Motor neuron (in vitro differentiated cells): Measurements from ENCODE around the gene TNNI2. TPM values are rescaled to one million over a fixed set of nuclear protein-coding genes. Genes with fewer than 3 reads are reported as not detected.
A peak's percentile ranks its signal among the peaks of the same experiment; 100 is the strongest.

Experiments
- ATAC-seq, 8 experiments: fragments of 200-7000 bp; cut with Tn5 transposase; replicated peaks in 6 of 8; 2 replicates each; pipeline ENCODE4 v1.8.0; 2021; ENCODE audit warnings: mild to moderate bottlenecking in 8 of 8, moderate library complexity in 8 of 8
- H3K27ac ChIP-seq, 2 donors: fragments of 250-450 bp; sonication (Bioruptor Pico); 2 replicates each; pipeline ENCODE4 v1.9.0; 2021; ENCODE audit warnings: antibody characterized with exemption in 2 of 2, mild to moderate bottlenecking in 2 of 2, moderate library complexity in 1 of 2
- H3K4me1 ChIP-seq, 2 donors: fragments of 250-450 bp; sonication (Bioruptor Pico); replicated peaks in 1 of 2; 2 replicates each; pipeline ENCODE4 v1.6.1; 2021; ENCODE audit warnings: antibody characterized with exemption in 2 of 2, mild to moderate bottlenecking in 2 of 2, moderate library complexity in 1 of 2
- H3K4me3 ChIP-seq, 5 donors: fragments of 250-450 bp; sonication (Bioruptor Pico); 2 replicates each; pipeline ENCODE4 v1.9.0; 2021; ENCODE audit warnings: antibody characterized with exemption in 5 of 5, mild to moderate bottlenecking in 5 of 5, moderate library complexity in 4 of 5
- WGBS, 10 experiments: fragments of 450-650 bp; shearing (Covaris generic); methylation state at CpG; one replicate each; pipeline ENCODE4 v1.0.0; 2022; 5-methylcytosine and 5-hydroxymethylcytosine counted together
- in situ Hi-C, 9 experiments: fragments of 400-800 bp; cut with MboI; loops; one replicate each; pipeline ENCODE4 v1.15.0; 2021; ENCODE audit warnings: low sequenced_read_pairs in 9 of 9, low pct_unique_long_range_greater_than_20kb in 2 of 9; ENCODE audit not compliant: unreplicated experiment in 9 of 9
- total RNA-seq, 8 experiments: library from RNA; unstranded; fragments of 300-600 nt; gene quantifications; 2 replicates each; pipeline versions ENCODE4 v1.2.3 to v1.2.4, GENCODE V29; 2022

Gene TNNI2
- total RNA-seq, 8 experiments from 2014 or later = 0.43 TPM; not detected in 7

DNA sequence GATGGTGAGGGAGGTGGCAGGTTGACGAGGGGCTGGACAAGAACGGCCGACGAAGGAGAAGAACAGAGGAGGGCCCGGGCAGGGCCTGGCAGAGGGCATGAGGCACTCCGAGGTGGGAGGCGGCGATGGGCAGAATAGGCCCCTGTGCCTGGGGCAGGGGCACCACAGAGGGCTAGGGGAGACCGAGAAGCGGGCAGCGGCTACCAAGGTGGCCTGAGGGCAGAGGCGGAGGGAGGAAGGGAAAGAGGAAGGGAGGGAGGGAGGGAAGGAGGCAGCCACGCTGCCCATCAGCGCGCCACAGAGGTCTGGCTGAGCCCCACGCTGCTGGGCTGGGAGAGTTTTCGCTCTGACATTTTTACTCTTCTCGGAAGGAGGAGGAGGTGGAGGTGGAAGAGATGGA lies 25.4 kb downstream of the TNNI2 start:
- WGBS, 10 experiments = no CpG with 5 or more reads among the region's 18 CpGs
- in situ Hi-C loops = no loop called here
- Histone ChIP-seq H3K4me1 (peaks cover 0 to 13% of the 10 kb centered on the region in 2 donors), H3K4me3 (no peak overlapping the region), H3K27ac (no peak overlapping the region)
- peak in 3 of 8 experiments; percentile 15 to 27 (median 17) for ATAC-seq

- Histone ChIP-seq H3K4me1 (peaks cover 0 to 13% of the 10 kb centered on the region in 2 donors), H3K4me3 (no peak overlapping the region), H3K27ac (no peak overlapping the region)
- in situ Hi-C loops = no loop called here
- 81 to 100% methylated on average over 5 to 14 of the region's 30 CpGs; no CpG with 5 or more reads in 8 of the 10 experiments for WGBS, 10 experiments
- peak in 3 of 8 experiments; percentile 5 to 32 (median 14) for ATAC-seq
Measured at GRCh38 chr11:1864831-1865665, 26.3 kb downstream of the TNNI2 start.

DNA sequence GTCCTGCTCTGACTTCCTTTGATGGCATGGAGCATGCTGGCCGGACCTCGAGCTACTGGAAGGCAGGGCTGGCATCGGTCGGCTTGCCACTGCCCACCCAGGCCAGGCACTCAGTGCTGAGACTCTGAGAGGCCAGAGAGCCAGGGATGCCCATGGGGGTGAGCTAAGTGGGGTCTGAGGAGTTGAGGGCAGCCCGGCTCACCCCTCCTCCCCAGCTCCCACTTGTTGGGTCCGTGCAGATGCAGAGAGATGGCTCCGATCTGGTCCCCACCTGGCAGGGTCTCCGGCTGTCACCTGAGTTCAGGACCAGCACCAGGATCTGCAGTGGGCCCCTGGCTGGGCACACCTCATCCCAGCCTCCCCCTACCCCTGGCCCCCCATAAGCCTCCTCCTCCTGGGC lies 27.4 kb downstream of the TNNI2 start:
- H3K4me3 ChIP-seq = no peak overlapping the region
- no peak for ATAC-seq
- in situ Hi-C loops = no loop called here
- WGBS, 10 experiments = 80 to 100% (median 92%) methylated on average over 1 to 2 of the region's 8 CpGs; no CpG with 5 or more reads in 6 of the 10 experiments
- no peak overlapping the region for H3K27ac ChIP-seq
- H3K4me1 ChIP-seq = peaks cover 0 to 19% of the 10 kb centered on the region in 2 donors

- no peak overlapping the region for H3K27ac ChIP-seq
- WGBS, 10 experiments = 62 to 87% (median 73%) methylated on average over 1 to 3 of the region's 15 CpGs; no CpG with 5 or more reads in 6 of the 10 experiments
- no peak overlapping the region for H3K4me3 ChIP-seq
- ATAC-seq = no peak
- peaks cover 0 to 22% of the 10 kb centered on the region in 2 donors for H3K4me1 ChIP-seq
- in situ Hi-C loops = no loop called here
Measured at GRCh38 chr11:1866776-1867175, 28.0 kb downstream of the TNNI2 start.

GRCh38 chr11:1867381-1867780 lies 28.6 kb downstream of the TNNI2 start:
- Histone ChIP-seq H3K4me1 (peaks cover 0 to 22% of the 10 kb centered on the region in 2 donors), H3K27ac (no peak overlapping the region), H3K4me3 (no peak overlapping the region)
- WGBS, 10 experiments = 60% methylated on average over 1 of the region's 8 CpGs; no CpG with 5 or more reads in 9 of the 10 experiments
- in situ Hi-C loops = no loop called here
- ATAC-seq = no peak

- ATAC-seq = no peak
- Histone ChIP-seq H3K27ac (no peak overlapping the region), H3K4me1 (peaks cover 0 to 24% of the 10 kb centered on the region in 2 donors), H3K4me3 (no peak overlapping the region)
- in situ Hi-C loops = no loop called here
- 100% methylated on average over 1 of the region's 14 CpGs; no CpG with 5 or more reads in 9 of the 10 experiments for WGBS, 10 experiments
Measured at GRCh38 chr11:1868056-1868635, 29.4 kb downstream of the TNNI2 start.

DNA sequence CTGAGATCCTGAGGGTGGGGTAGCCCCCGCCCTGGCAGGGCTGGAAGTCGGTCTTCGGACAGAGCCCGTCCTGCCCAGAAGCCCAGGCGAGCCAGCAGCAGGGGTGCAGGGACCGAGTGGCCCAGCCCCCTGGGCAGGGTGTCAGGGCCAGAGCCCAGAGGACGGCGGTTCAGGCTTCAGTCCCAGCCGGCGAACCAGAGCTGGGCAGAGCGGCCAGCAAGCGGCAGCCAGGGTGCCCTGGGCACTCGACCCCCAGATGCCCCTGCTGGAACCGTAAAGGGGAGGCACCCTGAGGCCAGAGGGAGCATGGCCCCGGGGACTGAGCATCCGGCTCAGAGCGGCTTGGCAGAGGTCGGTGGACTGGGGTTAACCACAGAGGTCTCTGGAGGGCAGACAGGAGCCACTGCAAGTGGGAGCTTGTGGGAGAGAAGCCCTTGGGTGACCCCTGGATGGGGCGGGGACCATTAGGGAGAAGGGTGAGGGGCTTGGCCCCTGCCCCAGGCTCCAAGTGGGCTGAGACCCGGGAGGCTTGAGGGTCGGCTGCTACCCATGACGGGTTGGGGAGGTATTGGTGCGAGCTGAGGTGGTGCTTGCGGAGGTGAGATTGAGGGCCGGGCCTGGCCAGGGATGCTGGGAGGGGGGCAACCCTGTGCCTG lies 30.0 kb downstream of the TNNI2 start:
- WGBS, 10 experiments = 0 to 80% (median 80%) methylated on average over 1 to 5 of the region's 25 CpGs; no CpG with 5 or more reads in 6 of the 10 experiments
- Histone ChIP-seq H3K4me3 (no peak overlapping the region), H3K27ac (no peak overlapping the region), H3K4me1 (peaks cover 0 to 24% of the 10 kb centered on the region in 2 donors)
- in situ Hi-C loops = no loop called here
- peak in 2 of 8 experiments; percentile 2 to 9 for ATAC-seq

GRCh38 chr11:1869427-1870325 lies 30.9 kb downstream of the TNNI2 start:
- ATAC-seq = peak in 4 of 8 experiments; percentile 16 to 67 (median 40)
- WGBS, 10 experiments = 0% methylated on average over 2 of the region's 34 CpGs; no CpG with 5 or more reads in 9 of the 10 experiments
- H3K27ac ChIP-seq = no peak overlapping the region
- in situ Hi-C loops = no loop called here
- H3K4me3 ChIP-seq = no peak overlapping the region
- H3K4me1 ChIP-seq = peaks cover 0 to 17% of the 10 kb centered on the region in 2 donors

DNA sequence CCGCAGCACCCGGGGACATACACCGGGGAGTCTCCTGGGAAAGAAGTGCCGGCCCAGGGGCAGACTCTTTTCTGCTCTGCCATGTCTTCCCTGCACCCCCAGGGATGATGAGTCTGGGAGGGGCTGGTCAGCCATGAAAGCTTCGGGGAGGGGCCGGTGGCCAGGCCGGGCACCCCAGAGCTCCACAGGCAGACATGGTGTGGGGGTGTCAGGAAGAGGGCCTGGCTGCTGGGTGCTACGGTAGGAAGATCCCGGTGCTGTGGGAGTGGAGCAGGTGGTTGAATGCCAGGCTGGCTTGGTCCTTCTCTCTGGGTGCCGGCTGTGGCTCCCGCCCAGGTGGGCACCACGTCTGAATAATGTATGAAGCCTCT lies 31.5 kb downstream of the TNNI2 start:
- in situ Hi-C loops = no loop called here

GRCh38 chr11:1870721-1871466 lies 32.1 kb downstream of the TNNI2 start:
- H3K4me3 ChIP-seq = no peak overlapping the region
- H3K27ac ChIP-seq = no peak overlapping the region
- peak; percentile 24 to 82 (median 55) for ATAC-seq
- WGBS, 10 experiments = 1 to 18% (median 14%) methylated on average over 5 to 16 of the region's 50 CpGs; no CpG with 5 or more reads in 7 of the 10 experiments
- in situ Hi-C loops = no loop called here
- H3K4me1 ChIP-seq = peaks cover 0 to 18% of the 10 kb centered on the region in 2 donors

More for the DNA sequence above, 31.5 kb downstream of the TNNI2 start:
- Histone ChIP-seq H3K4me1 (peaks cover 0 to 13% of the 10 kb centered on the region in 2 donors), H3K4me3 (no peak overlapping the region), H3K27ac (no peak overlapping the region)
- 10 to 100% (median 10%) methylated on average over 1 to 2 of the region's 12 CpGs; no CpG with 5 or more reads in 7 of the 10 experiments for WGBS, 10 experiments
- ATAC-seq = peak in 3 of 8 experiments; percentile 3 to 41 (median 4)

- ATAC-seq = no peak
- in situ Hi-C loops = no loop called here
- no CpG with 5 or more reads among the region's 15 CpGs for WGBS, 10 experiments
Measured at GRCh38 chr11:1871531-1871930, 32.8 kb downstream of the TNNI2 start.

More at GRCh38 chr11:1871531-1871930, 32.8 kb downstream of the TNNI2 start:
- Histone ChIP-seq H3K4me1 (peaks cover 0 to 20% of the 10 kb centered on the region in 2 donors), H3K4me3 (no peak overlapping the region), H3K27ac (no peak overlapping the region)
